ENCODE data around the gene C1GALT1.

C1GALT1 gene

DNA sequence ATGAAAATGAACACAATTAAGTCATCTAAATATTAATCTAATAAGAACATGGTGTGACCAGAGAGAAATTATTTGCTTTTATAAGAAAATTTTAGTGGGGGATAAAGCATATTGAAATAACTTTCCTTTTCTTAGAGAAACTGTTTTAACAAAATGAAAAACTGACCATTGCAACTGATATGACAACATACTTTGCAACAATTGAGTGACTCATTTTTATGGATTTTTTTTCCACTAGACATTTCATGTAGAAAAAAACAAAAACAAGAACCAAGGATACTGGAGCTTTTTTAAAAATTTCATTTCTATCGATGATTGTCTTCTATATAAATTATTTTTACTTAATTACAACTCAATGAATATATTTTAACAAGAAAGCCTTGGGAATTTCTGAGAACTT is 90.0 kb downstream of the C1GALT1 start:
- no peak for DNase-seq (ENCODE audit: low read depth in 3 of 3)

DNA sequence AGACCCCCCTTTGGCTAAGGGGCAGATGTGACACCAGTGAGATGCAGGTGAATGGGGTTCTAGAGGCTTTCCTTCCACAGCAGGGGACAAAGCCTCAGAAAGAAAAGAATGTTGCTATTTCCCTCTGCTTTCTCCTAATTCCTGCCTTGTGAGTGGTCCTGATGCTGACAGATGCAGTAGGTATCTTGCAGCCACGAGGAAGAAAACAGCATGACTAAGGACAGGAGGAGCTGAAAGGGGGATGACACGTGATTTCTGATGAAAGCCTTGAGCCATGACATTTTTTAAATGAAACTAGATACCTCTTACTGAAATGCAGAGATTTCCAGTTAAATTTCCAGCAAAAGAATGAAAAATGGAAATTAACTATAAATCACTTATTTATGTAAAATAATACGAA is 92.4 kb downstream of the C1GALT1 start:
- no peak for DNase-seq (ENCODE audit: low read depth in 3 of 3)

DNA sequence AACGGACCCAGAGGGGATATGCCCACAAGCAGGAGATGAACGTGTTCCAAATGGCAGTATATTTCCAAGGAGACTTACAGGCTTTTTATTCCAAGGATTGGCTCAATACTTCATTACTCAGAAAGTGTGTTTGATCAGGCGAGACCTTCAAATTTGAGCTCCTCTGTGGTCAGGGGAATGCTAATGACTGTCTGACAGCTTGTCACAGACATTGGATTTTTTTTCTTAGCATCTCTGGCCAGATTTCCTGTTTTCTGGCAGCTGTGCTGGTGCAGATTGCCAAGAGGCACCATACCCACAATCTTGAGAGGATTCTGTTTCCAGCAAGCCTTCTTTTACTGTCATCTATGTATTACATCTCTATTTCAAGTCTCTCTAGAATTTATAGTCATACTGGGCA is 93.8 kb downstream of the C1GALT1 start:
- DNase-seq (ENCODE audit: low read depth in 3 of 3), result no peak

DNA sequence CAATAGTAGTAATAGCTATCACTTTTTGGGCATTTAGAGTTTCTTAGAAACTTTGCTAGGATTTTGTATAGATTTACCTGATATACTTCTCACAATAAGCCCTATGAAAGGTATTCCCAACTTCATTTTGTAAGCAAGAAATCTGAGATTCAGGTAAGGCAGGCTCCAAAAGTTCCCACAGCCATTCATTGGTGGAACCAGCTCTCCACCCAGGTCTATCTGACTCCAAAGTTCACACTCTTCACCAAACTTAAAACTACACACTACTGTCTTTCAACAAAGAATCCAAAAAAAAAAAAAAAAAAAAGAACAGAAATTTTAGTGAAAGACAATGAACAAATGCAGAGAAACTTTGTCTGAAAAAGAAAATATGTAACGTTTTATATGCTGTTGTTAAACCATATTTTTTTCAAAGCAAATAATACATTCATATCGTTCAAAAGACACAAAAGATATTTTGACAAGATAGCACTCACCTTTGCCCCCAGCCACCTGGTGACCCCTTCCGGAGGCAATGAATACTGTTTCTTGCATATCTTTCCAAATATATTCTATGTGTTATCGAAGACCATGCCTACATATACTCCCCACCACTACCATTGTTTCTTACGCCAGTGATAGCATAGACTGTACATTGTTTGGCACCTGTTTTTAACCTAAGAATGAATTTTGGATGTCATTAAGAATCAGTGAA is 108.2 kb downstream of the C1GALT1 start:
- no peak for DNase-seq (ENCODE audit: low read depth in 3 of 3)

DNA sequence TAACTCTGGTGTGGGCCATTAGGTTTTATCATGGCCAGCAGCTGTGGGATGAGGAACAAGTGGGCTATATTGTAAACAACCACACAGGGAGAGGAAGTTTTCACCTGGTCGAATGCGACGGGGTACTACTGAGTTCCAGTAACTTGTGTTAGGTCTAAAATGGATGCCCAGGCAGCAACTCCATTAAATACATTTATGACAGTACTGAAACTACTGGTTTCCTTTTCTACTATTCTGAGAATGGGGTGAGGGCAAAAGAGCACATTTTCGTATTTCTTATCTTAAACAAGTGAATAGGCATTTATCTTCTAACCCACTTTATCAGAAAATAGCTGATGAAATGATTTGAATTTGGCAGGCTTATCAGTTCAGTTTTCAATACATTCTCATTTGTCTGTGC is 109.7 kb downstream of the C1GALT1 start:
- no peak for DNase-seq (ENCODE audit: low read depth in 3 of 3)

DNA sequence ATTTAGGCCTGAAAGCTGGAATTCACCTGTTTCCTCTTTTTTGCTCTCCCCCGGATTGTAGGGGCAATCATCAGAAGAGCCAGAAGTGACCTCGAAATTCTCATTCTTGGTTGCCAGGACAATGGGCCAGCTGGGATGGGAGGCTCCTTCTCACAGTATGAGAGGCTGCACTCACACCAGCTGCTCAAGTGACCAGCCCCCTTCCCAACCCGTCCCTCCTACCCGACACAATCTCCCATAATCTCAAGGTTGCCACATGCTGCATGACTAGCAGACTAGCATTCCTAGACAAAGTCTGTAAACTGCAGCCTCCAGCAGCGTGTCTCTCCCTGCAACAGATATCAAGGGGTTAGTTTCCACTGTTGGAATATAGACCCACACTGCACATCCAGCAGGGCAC is 110.3 kb downstream of the C1GALT1 start:
- DNase-seq (ENCODE audit: low read depth in 3 of 3), result no peak

DNA sequence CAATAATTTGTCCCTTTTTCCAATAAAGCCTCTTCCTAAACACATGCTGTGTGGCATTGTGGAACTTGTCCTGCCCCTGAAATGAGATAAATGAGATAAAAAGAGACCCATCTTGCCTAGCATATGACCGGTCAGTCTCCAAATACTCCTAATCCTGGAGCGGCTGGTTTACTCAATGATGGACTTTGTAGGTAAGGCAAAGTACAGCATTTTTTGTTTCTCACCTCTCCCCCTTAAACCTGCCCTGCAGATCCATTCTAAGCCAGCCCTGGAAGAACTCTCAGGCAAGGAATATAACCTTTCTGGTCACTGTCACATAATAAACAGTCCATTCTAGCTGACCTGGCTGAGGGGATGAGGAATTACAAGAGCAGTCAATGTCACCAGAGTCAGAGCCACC is 110.7 kb downstream of the C1GALT1 start:
- no peak for DNase-seq (ENCODE audit: low read depth in 3 of 3)

DNA sequence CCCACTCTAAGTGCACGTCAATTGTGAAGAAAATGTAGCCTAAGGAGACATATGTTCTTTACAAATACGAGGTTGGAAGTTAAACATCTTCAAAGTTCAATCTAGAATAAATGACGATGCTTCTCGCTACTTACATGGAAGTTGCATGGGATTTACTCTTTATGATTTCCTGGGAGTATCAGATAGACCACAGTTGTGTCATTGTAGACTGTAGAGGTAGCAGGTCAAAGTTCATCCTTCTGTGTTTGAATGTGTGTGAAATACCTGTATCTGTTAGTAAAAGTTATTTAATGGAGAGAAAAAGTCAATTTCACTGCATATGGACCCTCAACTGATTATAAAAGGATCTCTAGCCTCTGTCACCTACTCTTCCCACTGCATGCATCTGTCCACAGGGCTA is 112.6 kb downstream of the C1GALT1 start:
- no peak for DNase-seq (ENCODE audit: low read depth in 3 of 3)

All from stimulated activated CD4-positive, alpha-beta T cell treated with anti-CD3 and anti-CD28 coated beads, TNF-alpha, amount 100 ng/mL, for 48 hours (primary cell).